NCI-H748 (cell line): Measurements from ENCODE around the gene PPM1E.

Experiments used
- DNase-seq: peaks from one replicate; lab custom pipeline; 2025; ENCODE audit not compliant: unreplicated experiment; lab: John Stamatoyannopoulos, UW

Gene PPM1E

DNA sequence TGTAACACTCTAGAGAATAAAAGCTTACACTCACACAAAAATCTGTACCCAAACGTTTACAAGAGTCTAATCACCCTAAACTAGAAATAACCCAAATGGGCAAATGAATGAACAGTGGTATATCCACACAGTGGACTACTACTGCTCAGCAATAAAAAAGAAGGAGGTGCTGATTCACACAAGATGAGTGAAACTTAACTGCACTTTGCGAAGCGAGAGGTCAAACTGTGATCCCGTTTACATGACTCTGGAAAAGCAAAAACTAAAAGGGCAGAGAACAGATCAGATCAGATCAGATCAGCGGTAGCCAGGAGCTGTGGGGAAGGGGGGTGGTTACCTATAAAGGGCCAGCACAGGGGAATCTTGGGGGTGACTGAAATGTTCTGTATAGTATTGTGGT is 237.7 kb downstream of the PPM1E start:
- no peak for DNase-seq

DNA sequence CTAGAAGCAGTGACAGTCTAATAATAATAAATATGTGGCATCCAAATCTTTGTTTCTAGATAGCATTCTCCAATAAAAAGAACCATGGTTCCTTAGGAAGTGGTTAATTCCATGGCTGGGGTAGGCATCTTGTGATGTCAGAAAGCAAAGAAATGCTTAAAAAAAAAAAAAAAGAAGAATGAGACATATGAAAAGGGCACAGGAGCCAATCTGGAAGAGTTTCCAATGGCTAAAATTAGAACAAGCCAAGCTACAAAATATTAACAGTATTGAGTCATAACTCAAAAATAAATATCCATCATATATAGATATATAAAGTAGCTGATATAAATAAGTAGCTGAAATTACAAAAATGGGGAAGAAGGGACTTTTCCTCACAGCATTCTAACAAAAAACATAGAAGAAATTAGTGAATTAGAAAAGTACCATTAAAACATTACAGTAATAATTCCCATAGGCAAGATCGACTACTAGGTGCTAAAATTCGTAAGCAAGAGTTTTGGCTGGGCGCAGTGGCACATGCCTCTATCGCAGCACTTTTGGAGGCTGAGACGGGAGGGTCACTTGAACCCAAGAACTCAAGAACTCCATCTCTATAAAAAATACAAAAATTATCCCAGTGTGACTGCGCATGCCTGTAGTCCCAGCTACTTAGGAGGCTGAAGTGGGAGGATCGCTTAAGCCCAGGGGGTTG is 239.7 kb downstream of the PPM1E start:
- no peak for DNase-seq

DNA sequence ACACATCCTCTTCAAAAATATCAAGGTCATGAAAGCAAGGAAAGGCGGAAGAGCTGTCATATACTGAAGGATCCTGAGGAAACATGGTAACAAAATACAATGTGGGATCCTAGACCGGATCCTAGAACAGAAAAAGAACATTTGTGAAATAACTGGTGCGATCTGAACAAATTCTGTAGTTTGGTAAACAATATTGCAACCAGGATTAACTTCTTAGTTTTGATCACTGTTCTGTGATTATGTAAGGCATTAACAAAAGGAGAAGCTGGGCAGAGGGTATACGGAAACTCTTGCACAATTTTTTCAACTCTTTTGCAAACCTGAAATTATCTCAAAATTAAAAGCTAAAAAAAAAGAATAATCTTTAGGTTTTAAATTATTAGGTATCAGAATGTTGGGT is 241.3 kb downstream of the PPM1E start:
- DNase-seq: no peak

DNA sequence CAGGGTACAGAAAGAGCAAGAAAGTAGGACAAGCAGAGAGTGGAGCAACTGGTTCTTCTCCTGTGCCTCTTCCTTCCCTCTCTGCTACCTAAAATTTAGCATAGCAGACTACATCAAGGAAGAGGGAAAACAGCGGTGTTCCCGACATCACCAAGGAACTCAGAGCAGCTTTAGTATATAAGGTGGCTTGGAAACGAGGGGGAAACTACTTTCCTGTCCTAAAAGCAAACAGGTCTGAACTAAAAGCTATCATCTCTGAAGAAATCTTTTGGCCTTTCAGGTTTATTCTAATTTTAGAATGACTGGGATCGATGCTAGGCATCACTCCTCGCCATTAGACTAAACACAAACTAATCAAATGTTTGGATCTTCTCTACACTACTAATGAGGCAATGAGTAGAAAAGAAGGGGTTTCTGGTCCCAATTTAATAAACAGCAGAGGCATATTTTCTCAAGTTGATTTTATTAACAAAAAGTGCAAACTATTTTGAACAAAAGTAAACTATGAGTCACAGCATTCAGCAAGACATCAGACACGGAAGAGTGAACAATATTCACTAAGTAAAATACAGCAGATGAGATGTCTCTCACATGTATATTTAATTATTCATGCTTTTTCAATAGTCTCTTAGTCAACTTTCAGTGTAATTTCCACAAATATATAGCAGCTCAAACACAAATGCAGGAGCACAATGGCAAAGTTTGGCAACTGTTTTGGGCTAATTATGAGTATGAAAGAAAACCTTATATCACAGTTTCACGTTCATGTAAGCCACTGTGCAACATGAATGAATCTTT is 242.3 kb downstream of the PPM1E start:
- DNase-seq: no peak

DNA sequence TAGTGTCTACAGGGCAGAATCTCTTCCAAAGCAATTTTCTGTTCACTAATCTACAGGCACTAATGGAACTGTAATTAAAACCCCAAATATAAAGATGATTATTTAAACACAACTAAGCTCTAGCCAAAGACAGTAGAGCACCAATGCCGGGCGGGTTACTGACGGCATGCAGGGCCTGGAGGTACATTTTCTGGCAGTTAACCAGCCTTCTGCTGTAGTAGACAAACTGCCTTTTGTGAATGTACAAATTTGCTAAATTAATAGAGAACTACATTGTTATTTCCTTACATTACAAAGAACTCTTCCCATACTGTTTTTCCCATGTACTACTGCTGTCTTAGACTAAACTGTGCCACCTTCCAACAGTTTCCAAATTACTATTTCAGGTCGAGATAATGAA is 243.2 kb downstream of the PPM1E start:
- DNase-seq: no peak

DNA sequence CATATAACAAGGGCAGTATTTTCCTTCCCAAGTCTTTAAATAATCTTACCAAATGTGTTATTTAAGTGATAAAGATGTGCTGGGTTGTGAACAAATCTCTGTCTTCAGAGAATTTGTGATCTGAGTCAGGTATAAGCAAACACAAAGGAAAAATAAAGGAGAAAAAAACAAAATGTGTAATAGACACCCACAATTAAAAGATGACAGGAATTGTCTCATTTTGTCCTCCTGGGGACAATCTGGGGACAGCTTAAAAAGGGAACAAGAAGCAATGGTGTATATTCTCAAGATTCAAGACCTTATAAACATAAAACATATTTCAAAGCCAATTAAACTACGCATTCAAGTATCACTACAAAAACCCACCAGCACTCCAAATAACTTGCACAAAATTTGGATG is 243.8 kb downstream of the PPM1E start:
- no peak for DNase-seq

DNA sequence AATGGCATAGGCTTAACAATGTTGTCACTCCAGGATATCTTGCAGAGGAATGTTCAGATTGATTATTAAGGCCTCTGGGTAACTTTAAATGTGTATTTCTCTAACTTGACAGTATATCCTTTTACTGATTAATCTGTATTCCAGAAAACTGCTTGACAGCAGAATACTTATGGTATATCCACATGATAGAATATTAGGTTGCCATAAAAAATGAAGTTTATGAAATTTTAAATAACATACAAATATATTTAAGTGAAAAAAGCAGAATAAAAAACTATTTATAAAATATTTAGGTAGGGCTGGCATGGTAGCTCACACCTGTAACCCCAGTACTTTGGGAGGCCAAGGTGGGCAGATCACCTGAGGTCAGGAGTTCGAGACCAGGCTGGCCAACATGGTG is 244.4 kb downstream of the PPM1E start:
- no peak for DNase-seq

DNA sequence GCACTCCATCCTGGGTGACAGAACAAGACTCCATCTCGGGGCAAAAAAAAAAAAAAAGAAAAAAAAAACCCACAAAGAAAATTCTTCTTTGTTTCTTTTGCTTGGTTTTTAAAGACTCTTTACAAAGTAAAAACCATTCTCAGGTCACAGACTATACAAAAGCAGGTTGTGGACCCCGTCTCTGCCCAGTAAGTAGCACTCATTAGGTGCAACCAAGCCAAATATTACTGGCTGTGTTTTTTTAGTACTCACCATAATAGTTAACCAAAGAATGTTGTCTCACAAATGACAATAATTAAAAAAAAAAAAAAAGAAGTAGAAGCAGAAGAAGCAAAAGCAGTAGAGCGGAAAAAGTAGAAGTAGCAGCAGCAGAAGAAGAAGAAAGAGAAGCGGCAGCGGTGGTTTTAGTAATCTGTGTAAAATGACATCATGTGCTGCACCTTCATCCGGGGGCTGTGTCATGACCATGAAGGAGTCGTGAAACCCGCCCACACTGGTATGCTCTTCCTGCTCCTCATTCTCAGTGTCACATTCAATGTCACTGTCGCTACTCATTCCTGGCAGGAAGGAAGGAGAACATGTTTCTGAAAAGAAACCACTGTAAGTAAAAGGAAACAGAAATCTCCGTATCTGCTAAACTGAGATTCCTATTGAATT is 245.6 kb downstream of the PPM1E start:
- DNase-seq: no peak

DNA sequence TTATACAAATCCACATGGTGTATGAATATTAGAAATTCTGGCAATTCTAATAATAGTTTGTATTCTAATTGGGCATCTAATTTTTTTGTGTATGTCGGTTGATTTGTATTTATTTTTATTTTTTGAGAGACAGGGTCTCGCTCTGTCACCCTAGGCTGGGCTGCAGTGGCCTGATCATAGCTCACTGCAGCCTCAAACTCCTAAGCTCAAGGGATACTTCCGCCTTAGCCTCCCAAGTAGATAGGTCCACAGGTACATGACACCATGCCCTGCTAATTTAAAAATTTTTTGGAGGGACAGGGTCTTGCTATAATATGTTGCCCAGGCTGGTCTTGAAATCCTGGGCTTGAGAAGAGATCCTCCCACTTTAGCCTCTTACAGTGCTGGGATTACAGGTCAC is 246.5 kb downstream of the PPM1E start:
- no peak for DNase-seq

DNA sequence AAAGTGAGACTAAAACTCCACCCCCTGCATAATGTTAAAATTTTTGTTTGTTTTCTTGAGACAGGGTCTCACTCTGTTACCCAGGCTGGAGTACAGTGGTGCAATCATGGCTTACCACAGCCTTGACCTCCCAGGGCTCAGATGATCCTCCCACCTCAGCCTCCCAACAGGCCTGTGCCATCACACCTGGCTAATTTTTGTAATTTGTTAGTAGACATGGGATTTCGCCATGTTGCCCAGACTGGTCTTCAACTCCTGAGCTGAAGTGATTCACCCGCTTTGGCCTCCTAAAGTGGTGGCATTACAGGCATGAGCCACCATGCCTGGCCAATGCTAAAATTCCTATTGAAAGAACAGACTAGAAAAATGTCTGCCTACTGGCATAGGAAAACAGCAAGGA is 247.2 kb downstream of the PPM1E start:
- DNase-seq: no peak

DNA sequence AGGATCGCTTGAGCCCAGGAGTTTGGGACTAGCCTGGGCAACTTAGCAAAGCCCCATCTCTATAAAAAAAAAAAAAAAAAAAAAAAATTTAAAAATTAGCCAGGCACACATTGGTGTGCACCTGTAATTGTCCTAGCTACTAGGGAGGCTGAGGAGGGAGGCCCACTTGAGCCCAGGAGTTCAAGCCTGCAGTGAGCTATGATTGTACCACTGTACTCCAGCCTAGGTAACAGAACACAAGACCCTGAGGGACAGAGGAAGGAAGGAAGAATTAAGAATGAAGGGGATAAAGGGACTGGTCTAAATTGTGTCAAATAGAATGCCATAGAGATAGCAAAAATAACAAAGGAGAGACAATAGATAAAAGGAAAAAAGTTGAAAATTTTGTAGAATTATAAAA is 248.2 kb downstream of the PPM1E start:
- no peak for DNase-seq

DNA sequence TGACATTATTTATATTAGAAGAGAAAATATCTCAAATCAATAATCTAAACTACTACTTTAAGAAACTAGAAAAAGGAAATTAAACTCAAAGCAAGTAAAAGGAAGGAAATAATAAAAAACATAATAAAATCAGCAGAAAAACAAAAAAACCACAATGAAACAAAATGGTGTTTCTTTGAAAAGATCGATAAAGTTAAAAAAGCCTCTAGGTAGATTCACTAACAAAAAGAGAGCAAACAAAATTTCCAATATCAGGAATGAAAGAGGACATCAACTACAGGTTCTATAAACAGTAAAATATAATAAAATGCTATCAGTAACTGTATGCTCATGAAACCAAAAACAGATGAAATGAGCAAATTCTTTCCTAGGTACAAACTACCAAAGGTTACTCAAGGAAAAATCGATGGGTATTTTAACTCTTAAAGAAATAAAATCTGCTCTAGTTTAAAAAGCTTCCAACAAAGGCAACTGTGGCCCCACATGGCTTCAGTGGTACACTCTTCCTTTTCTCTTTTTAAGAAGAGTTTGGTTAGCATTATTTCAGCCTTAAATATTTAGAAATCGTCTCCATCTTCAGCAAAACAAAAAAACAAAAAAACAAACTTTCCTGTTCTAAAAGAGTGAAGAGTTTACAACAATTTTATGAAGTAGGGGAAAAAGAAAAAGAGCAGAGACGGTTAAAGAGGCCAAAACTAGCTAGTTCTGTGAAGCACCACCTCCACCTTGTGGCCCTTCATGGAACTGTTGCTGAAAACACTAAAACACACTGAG is 248.9 kb downstream of the PPM1E start:
- DNase-seq: peak; percentile 50

DNA sequence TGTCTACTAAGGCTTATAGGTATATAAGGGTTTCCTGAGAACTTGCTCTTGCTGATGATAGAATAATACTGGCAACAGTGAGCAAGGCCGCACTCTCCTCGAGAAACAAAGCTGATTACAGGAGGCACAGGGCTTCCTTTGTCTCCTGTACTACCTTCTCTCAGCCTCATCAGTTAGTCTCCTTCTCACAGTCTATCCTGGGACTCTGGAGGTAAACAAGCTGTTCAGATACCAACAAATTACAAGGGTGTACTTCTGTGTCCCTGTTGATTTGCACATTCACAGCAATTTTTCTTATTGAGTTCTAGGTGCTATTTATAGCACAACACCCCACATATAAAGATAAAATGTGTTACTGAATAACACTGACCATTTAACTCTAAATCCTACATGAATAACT is 252.3 kb downstream of the PPM1E start:
- no peak for DNase-seq

DNA sequence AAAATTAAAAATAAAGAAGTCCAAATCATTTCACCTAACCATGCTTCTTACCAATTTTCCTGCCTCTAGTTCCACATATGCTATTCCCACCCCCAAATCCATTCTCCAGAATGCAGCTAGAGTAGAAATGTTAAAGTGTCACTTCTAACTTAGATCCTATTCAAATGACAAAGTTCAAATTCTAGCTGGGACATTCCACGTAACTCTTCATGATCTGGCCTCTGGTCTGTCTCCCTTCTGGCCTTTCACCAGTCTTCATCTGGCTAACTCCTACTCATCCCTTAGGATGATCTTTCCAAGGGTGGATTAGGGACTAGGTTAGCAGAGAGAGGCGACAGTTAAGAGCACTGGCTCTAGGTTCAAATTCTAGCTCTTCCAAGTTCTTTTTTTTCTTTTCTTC is 253.1 kb downstream of the PPM1E start:
- DNase-seq: no peak

DNA sequence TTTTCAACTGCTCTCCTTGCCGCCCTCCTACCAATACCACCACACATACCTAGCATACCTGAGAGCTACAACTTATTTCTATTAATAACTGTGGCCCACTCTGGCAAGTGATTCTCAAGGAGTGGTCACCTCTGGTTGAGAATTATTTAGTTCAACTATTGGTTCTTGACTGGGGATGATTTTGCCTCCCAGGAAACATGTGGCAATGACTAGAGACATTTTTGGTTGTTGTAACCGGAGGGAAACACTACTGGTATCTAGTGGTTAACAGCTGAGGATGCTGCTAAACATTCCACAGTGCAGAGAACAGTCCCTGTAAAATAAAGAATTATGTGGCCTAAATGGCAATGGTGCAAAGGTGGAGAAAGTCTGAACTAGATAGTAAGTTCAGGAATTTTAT is 254.4 kb downstream of the PPM1E start:
- no peak for DNase-seq

DNA sequence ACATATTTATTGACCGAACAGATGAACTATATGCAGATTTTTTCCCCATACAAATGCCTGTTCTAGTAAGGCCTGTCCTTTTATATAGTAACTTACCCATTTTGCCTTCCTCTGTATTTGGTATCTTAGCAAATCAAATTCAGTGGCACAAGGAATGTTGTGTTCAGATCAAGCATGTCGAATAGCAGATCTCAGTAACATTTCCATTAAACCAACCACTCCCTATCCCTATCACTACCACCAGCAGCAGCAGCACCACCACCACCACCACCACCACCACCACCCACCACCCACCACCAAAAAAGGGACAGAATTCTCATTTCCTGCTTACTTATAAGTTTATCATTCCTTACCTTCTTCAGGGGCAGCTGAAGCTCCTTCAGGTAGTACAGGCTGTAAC is 256.3 kb downstream of the PPM1E start:
- no peak for DNase-seq

DNA sequence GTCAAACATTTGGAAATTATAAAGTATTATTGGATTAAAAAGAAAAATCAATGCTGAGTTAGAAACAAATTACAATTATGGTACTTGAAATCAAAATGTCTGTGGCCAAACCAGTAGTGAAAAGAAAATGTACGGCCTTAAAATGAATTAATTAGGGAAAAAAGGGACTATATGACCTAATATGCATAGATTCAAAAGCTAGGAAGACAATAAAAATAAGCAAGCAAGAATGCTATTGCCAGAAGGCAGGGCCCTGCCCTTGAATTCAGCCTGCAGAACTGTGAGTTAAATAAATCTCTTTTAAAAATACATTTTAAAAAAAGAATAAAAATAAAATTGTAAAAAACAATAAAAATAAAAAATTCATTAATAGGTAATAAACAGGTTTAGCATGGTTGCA is 262.4 kb downstream of the PPM1E start:
- DNase-seq: no peak

DNA sequence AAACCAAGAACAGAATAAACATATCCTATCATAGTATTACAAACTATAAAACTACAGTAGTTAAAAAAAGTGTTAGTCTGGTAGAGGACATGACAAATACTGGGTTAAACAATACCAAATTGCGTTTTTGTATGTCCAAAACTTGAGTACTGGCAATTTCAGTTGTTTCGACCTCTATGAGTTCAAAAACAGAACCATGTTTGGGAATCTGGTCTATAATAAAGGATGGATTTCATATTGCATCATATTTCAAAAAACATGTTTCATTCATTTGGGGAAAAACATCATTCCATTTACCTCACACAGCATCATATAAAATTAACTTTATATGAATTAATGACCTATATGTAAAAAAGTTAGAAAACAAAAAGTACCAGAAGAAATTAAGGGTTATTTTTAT is 269.3 kb downstream of the PPM1E start:
- DNase-seq: no peak

DNA sequence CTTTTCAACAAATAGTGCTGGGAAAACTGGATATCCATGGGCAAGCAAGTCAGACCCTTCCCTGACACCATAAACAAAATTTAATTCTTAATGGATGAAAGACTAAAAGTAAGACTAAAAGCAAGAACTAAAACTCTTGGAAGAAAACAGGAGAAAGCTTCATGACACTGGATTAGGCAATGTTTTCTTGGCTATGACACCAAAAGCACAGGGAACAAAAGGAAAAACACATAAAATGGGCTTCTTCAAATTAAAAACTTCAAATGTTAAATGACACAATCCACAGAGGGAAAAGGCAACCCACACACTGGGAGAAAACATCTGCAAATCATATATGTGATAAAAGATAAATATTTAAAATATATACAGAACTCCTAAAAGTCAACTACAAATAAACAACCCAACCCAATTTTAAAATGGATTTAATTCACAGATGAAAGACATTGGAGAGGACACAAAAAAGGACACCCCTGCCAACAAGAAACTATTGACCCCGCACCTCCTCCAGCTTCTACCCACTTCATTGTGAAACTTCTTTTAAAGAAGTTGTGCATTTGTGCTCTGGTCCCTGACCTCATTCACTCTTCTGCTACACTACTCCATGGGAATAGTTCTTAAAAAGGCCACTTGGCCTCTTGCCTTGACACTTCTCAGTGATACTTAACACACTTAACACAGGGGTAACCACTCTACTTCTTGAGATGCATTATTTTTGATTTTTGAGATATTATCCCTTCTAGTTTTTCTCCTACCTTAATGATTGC is 270.7 kb downstream of the PPM1E start:
- no peak for DNase-seq

DNA sequence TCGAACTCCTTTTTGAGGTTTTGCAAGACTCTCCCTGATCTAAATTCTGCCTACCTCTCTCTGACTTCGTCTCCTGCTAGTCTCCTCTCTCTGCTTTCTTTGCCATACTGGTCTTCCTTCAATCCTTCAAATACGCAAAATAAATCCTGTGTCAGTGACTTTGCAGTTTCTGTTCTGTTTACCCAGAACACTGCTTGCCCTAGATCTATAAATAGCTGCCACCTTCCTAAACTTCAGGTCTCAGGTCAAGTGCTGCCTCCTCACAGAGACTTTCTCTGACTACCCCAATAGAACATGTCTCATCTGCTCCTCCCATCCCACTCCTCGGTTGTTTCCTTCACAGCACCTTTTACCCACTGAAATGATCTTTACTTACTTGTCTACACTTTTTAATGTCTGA is 272.1 kb downstream of the PPM1E start:
- no peak for DNase-seq

DNA sequence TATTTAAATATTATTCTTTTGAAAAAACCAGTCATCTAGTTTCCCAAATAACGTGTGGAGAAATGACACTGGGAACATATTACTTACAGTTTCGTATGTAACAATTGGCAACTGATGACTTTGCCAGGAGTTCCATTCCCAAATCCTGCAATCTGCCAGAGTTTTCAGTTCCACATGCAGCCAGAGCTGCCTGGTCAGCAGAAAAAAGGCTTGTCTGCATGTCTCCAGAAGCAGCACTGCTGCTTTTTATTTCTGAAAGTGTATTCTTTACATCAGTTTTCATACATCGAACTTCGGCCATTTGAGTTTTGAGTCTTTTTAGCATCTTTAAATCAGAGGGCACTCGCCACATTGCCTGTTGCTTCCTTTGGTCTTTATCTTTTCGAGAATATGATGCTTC is 272.7 kb downstream of the PPM1E start:
- no peak for DNase-seq
